Stimulated activated CD8-positive, alpha-beta memory T cell treated with anti-CD3 and anti-CD28 coated beads, Interleukin-7, amount 100 ng/mL, for 24 hours (primary cell): ENCODE measurements around the gene LRBA.
A peak's percentile ranks its signal among the peaks of the same experiment; 100 is the strongest.
"Not testable (repeated sequence)": the region's sequence is repeated elsewhere in the genome, so short reads cannot be mapped to it uniquely, and the experiment has no call there.

ENCODE experiments used
- DNase-seq: peaks from one replicate; pipeline ENCODE4 v3.0.0-alpha.2; 2020; ENCODE audit warnings: low read depth

The LRBA gene

GRCh38 chr4:150974750-150975149 is 40.3 kb downstream of the LRBA start:
- no peak for DNase-seq

GRCh38 chr4:150974252-150974640 is 40.8 kb downstream of the LRBA start:
- DNase-seq: no peak

- DNase-seq: no peak
These were observed 41.3 kb downstream of the LRBA start for GRCh38 chr4:150973626-150974251.

GRCh38 chr4:150972592-150972991 is 42.5 kb downstream of the LRBA start:
- no peak for DNase-seq

- DNase-seq: no peak
These were observed 43.2 kb downstream of the LRBA start for GRCh38 chr4:150971901-150972300.

- no peak for DNase-seq
These were observed 44.4 kb downstream of the LRBA start for GRCh38 chr4:150970685-150971151.

GRCh38 chr4:150964754-150965153 is 50.3 kb downstream of the LRBA start:
- DNase-seq: no peak

- DNase-seq: not testable (repeated sequence)
These were observed 51.3 kb downstream of the LRBA start for GRCh38 chr4:150963602-150964345.

- DNase-seq: no peak
These were observed 52.8 kb downstream of the LRBA start for GRCh38 chr4:150962245-150962644.

GRCh38 chr4:150961566-150961965 is 53.5 kb downstream of the LRBA start:
- DNase-seq: no peak

GRCh38 chr4:150960818-150961217 is 54.3 kb downstream of the LRBA start:
- DNase-seq: peak; percentile 19

GRCh38 chr4:150960079-150960478 is 55.0 kb downstream of the LRBA start:
- DNase-seq: no peak

- not testable (repeated sequence) for DNase-seq
These were observed 57.1 kb downstream of the LRBA start for GRCh38 chr4:150957981-150958380.

GRCh38 chr4:150957095-150957494 is 58.0 kb downstream of the LRBA start:
- DNase-seq: not testable (repeated sequence)

GRCh38 chr4:150953916-150954315 is 61.2 kb downstream of the LRBA start:
- DNase-seq: not testable (repeated sequence)

GRCh38 chr4:150952167-150952845 is 62.8 kb downstream of the LRBA start:
- no peak for DNase-seq

- DNase-seq: no peak
These were observed 64.3 kb downstream of the LRBA start for GRCh38 chr4:150950657-150951288.

GRCh38 chr4:150949943-150950342 is 65.1 kb downstream of the LRBA start:
- no peak for DNase-seq

GRCh38 chr4:150949342-150949741 is 65.7 kb downstream of the LRBA start:
- DNase-seq: no peak

- no peak for DNase-seq
These were observed 66.4 kb downstream of the LRBA start for GRCh38 chr4:150948710-150949109.

- no peak for DNase-seq
These were observed 67.0 kb downstream of the LRBA start for GRCh38 chr4:150948074-150948473.

GRCh38 chr4:150944660-150945059 is 70.4 kb downstream of the LRBA start:
- DNase-seq: no peak

- DNase-seq: no peak
These were observed 71.3 kb downstream of the LRBA start for GRCh38 chr4:150943818-150944217.
